KMS-11 (cell line): ENCODE measurements around the gene PIK3CD.
A peak's percentile ranks its signal among the peaks of the same experiment; 100 is the strongest.

Source experiments
- H2AFZ ChIP-seq: fragments of 200-600 bp; sonication (generic); 2 replicates; pipeline ENCODE4 v1.6.1; 2016; ENCODE audit warnings: antibody characterized with exemption, mixed run types, low read depth
- H3K27ac ChIP-seq: fragments of 200-600 bp; sonication (generic); 2 replicates; pipeline ENCODE4 v1.6.1; 2016; ENCODE audit warnings: mild to moderate bottlenecking, mixed run types
- H3K27me3 ChIP-seq: fragments of 200-600 bp; sonication (generic); 2 replicates; pipeline ENCODE4 v1.6.1; 2017; ENCODE audit warnings: mild to moderate bottlenecking, low read depth, mixed run types, moderate library complexity; ENCODE audit not compliant: insufficient read depth
- H3K36me3 ChIP-seq: fragments of 200-600 bp; sonication (generic); 2 replicates; pipeline ENCODE4 v1.6.1; 2017; ENCODE audit warnings: mild to moderate bottlenecking, mixed run types; ENCODE audit not compliant: insufficient read depth
- H3K4me1 ChIP-seq: fragments of 200-600 bp; sonication (generic); 2 replicates; pipeline ENCODE4 v1.6.1; 2016; ENCODE audit warnings: mild to moderate bottlenecking, low read depth, mixed run types; ENCODE audit not compliant: poor library complexity, severe bottlenecking
- H3K4me2 ChIP-seq: fragments of 200-600 bp; sonication (generic); 2 replicates; pipeline ENCODE4 v1.7.0; 2016; ENCODE audit warnings: mild to moderate bottlenecking, mixed run types
- H3K4me3 ChIP-seq: fragments of 200-600 bp; sonication (generic); IDR thresholded peaks from 2 replicates; pipeline ENCODE4 v1.6.1; 2017; ENCODE audit warnings: low read depth, low read length, mixed read lengths; ENCODE audit not compliant: insufficient read depth
- H3K79me2 ChIP-seq: fragments of 200-600 bp; sonication (generic); 2 replicates; pipeline ENCODE4 v1.6.1; 2016; ENCODE audit warnings: low read depth, mixed run types; ENCODE audit not compliant: insufficient read depth
- H3K9ac ChIP-seq: fragments of 200-600 bp; sonication (generic); 2 replicates; pipeline ENCODE4 v1.6.1; 2016; ENCODE audit warnings: mild to moderate bottlenecking, mixed run types
- H4K20me1 ChIP-seq: fragments of 200-600 bp; sonication (generic); 2 replicates; pipeline ENCODE4 v1.6.1; 2016; ENCODE audit warnings: mild to moderate bottlenecking, mixed run types; ENCODE audit not compliant: insufficient read depth
- CTCF ChIP-seq: fragments of 200-600 bp; sonication (generic); conservative IDR thresholded peaks from 2 replicates; pipeline ENCODE4 v1.6.1; 2017; ENCODE audit warnings: low read depth, mild to moderate bottlenecking, antibody characterized with exemption, low read length, moderate library complexity, mixed read lengths

The PIK3CD gene

GRCh38 chr1:9753121-9753531 is 101.6 kb downstream of the PIK3CD start:
- Histone ChIP-seq H3K79me2 (no peaks in the 10 kb centered on the region; the same call in 1 of the 2 replicates), H2AFZ (no peak overlapping the region), H4K20me1 (no peaks in the 10 kb centered on the region), H3K27me3 (no peaks in the 10 kb centered on the region), H3K4me1 (peaks cover 3% of the 10 kb centered on the region), H3K36me3 (no peaks in the 10 kb centered on the region), H3K4me2 (no peak overlapping the region), H3K9ac (no peak overlapping the region), H3K27ac (no peak overlapping the region), H3K4me3 (no peak overlapping the region)
- TF ChIP-seq CTCF = no peak

- peaks cover 23% of the 10 kb centered on the region for H3K4me1 ChIP-seq
- H3K4me3 ChIP-seq = no peak overlapping the region
- H3K27ac ChIP-seq = no peak overlapping the region
- no peaks in the 10 kb centered on the region for H3K27me3 ChIP-seq
- H3K9ac ChIP-seq = no peak overlapping the region
- H2AFZ ChIP-seq = no peak overlapping the region
- no peak overlapping the region for H3K4me2 ChIP-seq
- H4K20me1 ChIP-seq = no peaks in the 10 kb centered on the region
- peaks cover 8% of the 10 kb centered on the region; the same call in 1 of the 2 replicates for H3K79me2 ChIP-seq
- TF ChIP-seq CTCF = no peak
- no peaks in the 10 kb centered on the region for H3K36me3 ChIP-seq
Observed at GRCh38 chr1:9755441-9755995, 104.0 kb downstream of the PIK3CD start.

- Histone ChIP-seq H3K27me3 (no peaks in the 10 kb centered on the region), H3K79me2 (peaks cover 8% of the 10 kb centered on the region; the same call in 1 of the 2 replicates), H3K4me1 (peaks cover 32% of the 10 kb centered on the region), H4K20me1 (no peaks in the 10 kb centered on the region), H3K4me3 (no peak overlapping the region), H2AFZ (no peak overlapping the region), H3K4me2 (peak overlapping the region; percentile 39; the same call in 1 of the 2 replicates), H3K36me3 (no peaks in the 10 kb centered on the region), H3K27ac (peak overlapping the region; percentile 51), H3K9ac (no peak overlapping the region)
- TF ChIP-seq CTCF = no peak
Observed at GRCh38 chr1:9758559-9759121, 107.1 kb downstream of the PIK3CD start.

GRCh38 chr1:9759939-9760338 is 108.4 kb downstream of the PIK3CD start:
- Histone ChIP-seq H3K79me2 (peaks cover 11% of the 10 kb centered on the region; the same call in 1 of the 2 replicates), H3K4me2 (peak overlapping the region; percentile 39), H3K4me1 (peaks cover 32% of the 10 kb centered on the region), H2AFZ (no peak overlapping the region), H3K27ac (peak overlapping the region; percentile 51; the same call in 1 of the 2 replicates), H3K4me3 (no peak overlapping the region), H4K20me1 (no peaks in the 10 kb centered on the region), H3K27me3 (no peaks in the 10 kb centered on the region), H3K9ac (no peak overlapping the region; the same call in 1 of the 2 replicates), H3K36me3 (no peaks in the 10 kb centered on the region)
- TF ChIP-seq CTCF = no peak
